Right atrium auricular region (tissue), 2 donors: ENCODE data around the gene SPRTN. TPM values are rescaled to one million over a fixed set of nuclear protein-coding genes. Genes with fewer than 3 reads are reported as not detected.

Source experiments
- DNase-seq: peaks from one replicate; pipeline ENCODE4 v3.0.0-alpha.2; 2019; ENCODE audit warnings: low spot score
- H3K27ac ChIP-seq, 2 donors: fragments of 200-600 bp; sonication (generic); 1 replicate in 1 of 2; 2 replicates in 1 of 2; pipeline ENCODE4 v1.5.1; 2016 to 2019
- H3K27me3 ChIP-seq, 2 donors: fragments of 200-600 bp; sonication (generic); one replicate each; pipeline versions ENCODE4 v1.5.1 to v1.6.0; 2017 to 2019
- H3K36me3 ChIP-seq: fragments of 200-600 bp; sonication (generic); one replicate; pipeline ENCODE4 v1.5.1; 2016
- H3K4me1 ChIP-seq, 2 donors: fragments of 200-600 bp; sonication (generic); one replicate each; pipeline versions ENCODE4 v1.5.1 to v1.6.0; 2017 to 2019
- H3K4me3 ChIP-seq, 2 donors: fragments of 200-600 bp; sonication (generic); 1 replicate in 1 of 2; 2 replicates in 1 of 2; pipeline ENCODE4 v1.5.1; 2017 to 2019; ENCODE audit warnings: mild to moderate bottlenecking in 1 of 2, moderate library complexity in 1 of 2
- H3K9me3 ChIP-seq, 2 donors: fragments of 200-600 bp; sonication (generic); one replicate each; pipeline ENCODE4 v1.5.1; 2019
- CTCF ChIP-seq, 2 donors: fragments of 200-600 bp; sonication (generic); IDR thresholded peaks; one replicate each; pipeline ENCODE4 v1.5.1; 2019; ENCODE audit warnings: antibody characterized with exemption in 2 of 2
- total RNA-seq, 2 donors: library from RNA; depleted of rRNA; stranded (reverse); fragments of >200 nt; gene quantifications; one replicate each; pipeline ENCODE4 v1.1.0, GENCODE V29; 2016

SPRTN gene
- total RNA-seq, 2 donors from 2014 or later, result 8.9 to 9.1 TPM

GRCh38 chr1:231319080-231319479 is 19.0 kb upstream of the SPRTN start:
- H3K4me3 ChIP-seq, result no peak overlapping the region
- no peaks in the 10 kb centered on the region for H3K9me3 ChIP-seq
- DNase-seq, result no peak
- H3K4me1 ChIP-seq, result no peaks in the 10 kb centered on the region
- H3K27me3 ChIP-seq, result no peaks in the 10 kb centered on the region
- H3K27ac ChIP-seq, result no peak overlapping the region
- H3K36me3 ChIP-seq, result no peaks in the 10 kb centered on the region
- no peak for TF ChIP-seq CTCF (IDR thresholded peaks at IDR 0.05)

- Histone ChIP-seq H3K36me3 (no peaks in the 10 kb centered on the region), H3K4me1 (no peaks in the 10 kb centered on the region), H3K27ac (no peak overlapping the region), H3K9me3 (no peaks in the 10 kb centered on the region), H3K4me3 (no peak overlapping the region), H3K27me3 (no peaks in the 10 kb centered on the region)
- no peak for TF ChIP-seq CTCF (IDR thresholded peaks at IDR 0.05)
- peak; percentile 32 for DNase-seq
Measured at GRCh38 chr1:231322880-231323530, 15.1 kb upstream of the SPRTN start.

GRCh38 chr1:231324660-231325059 is 13.4 kb upstream of the SPRTN start:
- no peak for TF ChIP-seq CTCF (IDR thresholded peaks at IDR 0.05)
- no peak for DNase-seq
- Histone ChIP-seq H3K36me3 (no peaks in the 10 kb centered on the region), H3K27ac (no peak overlapping the region), H3K4me1 (no peaks in the 10 kb centered on the region), H3K27me3 (no peaks in the 10 kb centered on the region), H3K9me3 (no peaks in the 10 kb centered on the region), H3K4me3 (no peak overlapping the region)

GRCh38 chr1:231326248-231326647 is 11.8 kb upstream of the SPRTN start:
- no peak for DNase-seq
- Histone ChIP-seq H3K27ac (no peak overlapping the region), H3K4me3 (no peak overlapping the region), H3K9me3 (no peaks in the 10 kb centered on the region), H3K36me3 (no peaks in the 10 kb centered on the region), H3K4me1 (no peaks in the 10 kb centered on the region), H3K27me3 (no peaks in the 10 kb centered on the region)
- no peak for TF ChIP-seq CTCF (IDR thresholded peaks at IDR 0.05)

GRCh38 chr1:231327617-231328016 is 10.5 kb upstream of the SPRTN start:
- no peak for DNase-seq
- Histone ChIP-seq H3K9me3 (no peaks in the 10 kb centered on the region), H3K4me3 (no peak overlapping the region), H3K27me3 (no peaks in the 10 kb centered on the region), H3K36me3 (no peaks in the 10 kb centered on the region), H3K4me1 (peaks cover 0 to 3% of the 10 kb centered on the region in 2 donors), H3K27ac (no peak overlapping the region)
- no peak for TF ChIP-seq CTCF (IDR thresholded peaks at IDR 0.05)

GRCh38 chr1:231329483-231329882 is 8.6 kb upstream of the SPRTN start:
- no peak overlapping the region for H3K4me3 ChIP-seq
- no peak overlapping the region for H3K27ac ChIP-seq
- no peaks in the 10 kb centered on the region for H3K9me3 ChIP-seq
- H3K4me1 ChIP-seq, result peaks cover 0 to 21% of the 10 kb centered on the region in 2 donors
- TF ChIP-seq CTCF (IDR thresholded peaks at IDR 0.05), result no peak
- H3K27me3 ChIP-seq, result no peaks in the 10 kb centered on the region
- DNase-seq, result no peak
- peaks cover under 1% of the 10 kb centered on the region for H3K36me3 ChIP-seq
